Endothelial cell (in vitro differentiated cells): ENCODE data around the gene ADSS1. TPM values are rescaled to one million over a fixed set of nuclear protein-coding genes. Genes with fewer than 3 reads are reported as not detected.

ENCODE experiments used
- DNase-seq: peaks from one replicate; pipeline ENCODE4 v3.0.0; 2021; ENCODE audit warnings: low spot score
- H3K27ac Mint-ChIP-seq: one replicate; pipeline ENCODE4 v1.8.0; 2021; ENCODE audit warnings: mixed read lengths, inconsistent platforms; ENCODE audit not compliant: unreplicated experiment
- H3K27me3 Mint-ChIP-seq: one replicate; pipeline ENCODE4 v1.8.0; 2021; ENCODE audit warnings: mild to moderate bottlenecking, moderate library complexity, mixed read lengths, inconsistent platforms; ENCODE audit not compliant: unreplicated experiment
- H3K36me3 Mint-ChIP-seq: one replicate; pipeline ENCODE4 v1.8.0; 2021; ENCODE audit warnings: mild to moderate bottlenecking, low read depth, mixed read lengths, inconsistent platforms; ENCODE audit not compliant: unreplicated experiment
- H3K4me1 Mint-ChIP-seq: one replicate; pipeline ENCODE4 v1.8.0; 2021; ENCODE audit warnings: mild to moderate bottlenecking, mixed read lengths, inconsistent platforms; ENCODE audit not compliant: unreplicated experiment
- H3K4me3 Mint-ChIP-seq: one replicate; pipeline ENCODE4 v1.8.0; 2021; ENCODE audit warnings: mild to moderate bottlenecking, mixed read lengths, inconsistent platforms; ENCODE audit not compliant: unreplicated experiment
- H3K9me3 Mint-ChIP-seq: one replicate; pipeline ENCODE4 v1.8.0; 2021; ENCODE audit warnings: mixed read lengths, inconsistent platforms; ENCODE audit not compliant: unreplicated experiment
- CTCF ChIP-seq: fragments of 200-600 bp; sonication (generic); IDR thresholded peaks from one replicate; pipeline ENCODE4 v1.5.0; 2021; ENCODE audit warnings: antibody characterized with exemption; ENCODE audit not compliant: unreplicated experiment
- total RNA-seq: library from RNA; stranded (reverse); fragmentation: NEBNext Ultra II Directional; extraction: Animal tissue kit (Norgen Biotek cat#: 25700); gene quantifications from one replicate; pipeline ENCODE4 v1.2.1, GENCODE V29; 2021; ENCODE audit not compliant: unreplicated experiment

ADSS1 gene
- total RNA-seq, 1 donor from 2014 or later = 6.1 TPM

GRCh38 chr14:104721505-104722431 lies 2.3 kb upstream of the ADSS1 start:
- Mint-ChIP-seq H3K27me3 (peaks cover 18% of the 10 kb centered on the region), H3K4me3 (peak overlapping the region; percentile 25), H3K4me1 (peaks cover 2% of the 10 kb centered on the region), H3K36me3 (peaks cover 22% of the 10 kb centered on the region), H3K27ac (no peak overlapping the region), H3K9me3 (no peaks in the 10 kb centered on the region)
- DNase-seq = no peak
- no peak for TF ChIP-seq CTCF

GRCh38 chr14:104722938-104723650 lies 935 bp upstream of the ADSS1 start:
- no peak for TF ChIP-seq CTCF

GRCh38 chr14:104724407-104724980 lies 465 bp downstream of the ADSS1 start:
- Mint-ChIP-seq H3K27ac (no peak overlapping the region), H3K4me3 (no peak overlapping the region), H3K4me1 (peaks cover 2% of the 10 kb centered on the region), H3K36me3 (peaks cover 14% of the 10 kb centered on the region), H3K9me3 (no peaks in the 10 kb centered on the region), H3K27me3 (peaks cover 30% of the 10 kb centered on the region)
- no peak for DNase-seq
- no peak for TF ChIP-seq CTCF

More at GRCh38 chr14:104722938-104723650, 935 bp upstream of the ADSS1 start:
- peaks cover 21% of the 10 kb centered on the region for H3K27me3 Mint-ChIP-seq
- H3K4me3 Mint-ChIP-seq = no peak overlapping the region
- no peak for DNase-seq
- peaks cover 2% of the 10 kb centered on the region for H3K4me1 Mint-ChIP-seq
- H3K9me3 Mint-ChIP-seq = no peaks in the 10 kb centered on the region
- H3K27ac Mint-ChIP-seq = no peak overlapping the region
- H3K36me3 Mint-ChIP-seq = peaks cover 14% of the 10 kb centered on the region

GRCh38 chr14:104724981-104725771 lies 1.1 kb downstream of the ADSS1 start:
- DNase-seq = peak; percentile 50

More at GRCh38 chr14:104724981-104725771, 1.1 kb downstream of the ADSS1 start:
- Mint-ChIP-seq H3K4me1 (peaks cover 2% of the 10 kb centered on the region), H3K27ac (no peak overlapping the region), H3K4me3 (peak overlapping the region; percentile 69), H3K36me3 (peaks cover 7% of the 10 kb centered on the region), H3K27me3 (peaks cover 25% of the 10 kb centered on the region), H3K9me3 (no peaks in the 10 kb centered on the region)
- no peak for TF ChIP-seq CTCF
